A673 (cell line): Measurements from ENCODE around the gene EZR. TPM values are rescaled to one million over a fixed set of nuclear protein-coding genes. Genes with fewer than 3 reads are reported as not detected.

Experiments
- BruUV-seq: library from RNA; stranded (reverse); fragments of 400-500 nt; replicated peaks from 2 replicates; lab custom pipeline; 2021; lab: Mats Ljungman, UMichigan
- CTCF ChIA-PET: fragments of 300-600 bp; sonication (Branson Sonifier 250); formaldehyde crosslinking; loops from one replicate; lab custom pipeline; 2022; ENCODE audit warnings: antibody characterized with exemption; lab: Charles Lee
- POLR2A ChIA-PET: fragments of 300-600 bp; sonication (Branson Sonifier 250); formaldehyde crosslinking; loops from one replicate; lab custom pipeline; 2022; ENCODE audit warnings: antibody characterized with exemption; ENCODE audit not compliant: low non-redundant PET; lab: Charles Lee
- DNase-seq: peaks from one replicate; pipeline ENCODE4 v3.0.0-alpha.2; 2015; ENCODE audit warnings: low spot score
- H3K27ac ChIP-seq: fragments of 200-600 bp; sonication (generic); 2 replicates; pipeline ENCODE4 v1.5.1; 2016; ENCODE audit warnings: mixed run types, low read depth, mild to moderate bottlenecking, mixed read lengths, antibody characterized with exemption, low read length; ENCODE audit not compliant: poor library complexity, severe bottlenecking
- H3K27me3 ChIP-seq: fragments of 200-600 bp; sonication (generic); replicated peaks from 2 replicates; pipeline ENCODE4 v1.6.1; 2017; ENCODE audit warnings: mixed run types, low read depth, mild to moderate bottlenecking, mixed read lengths, antibody characterized with exemption, low read length; ENCODE audit not compliant: insufficient read depth, poor library complexity
- H3K36me3 ChIP-seq: fragments of 200-600 bp; sonication (generic); 2 replicates; pipeline ENCODE4 v1.6.1; 2016; ENCODE audit warnings: mixed run types, mild to moderate bottlenecking, mixed read lengths, antibody characterized with exemption, low read length; ENCODE audit not compliant: insufficient read depth, poor library complexity, severe bottlenecking
- H3K4me1 ChIP-seq: fragments of 200-600 bp; sonication (generic); 2 replicates; pipeline ENCODE4 v1.6.1; 2017; ENCODE audit warnings: mixed run types, mild to moderate bottlenecking, mixed read lengths, antibody characterized with exemption, low read length; ENCODE audit not compliant: insufficient read depth, poor library complexity, severe bottlenecking
- H3K4me3 ChIP-seq: fragments of 200-600 bp; sonication (generic); 2 replicates; pipeline ENCODE4 v1.5.1; 2016; ENCODE audit warnings: low read depth, mixed run types, mild to moderate bottlenecking, mixed read lengths, low read length; ENCODE audit not compliant: poor library complexity, severe bottlenecking
- H3K9me3 ChIP-seq: fragments of 200-600 bp; sonication (generic); 2 replicates; pipeline ENCODE4 v1.6.1; 2016; ENCODE audit warnings: mixed run types, low read depth, mild to moderate bottlenecking, mixed read lengths, antibody characterized with exemption, low read length; ENCODE audit not compliant: poor library complexity, severe bottlenecking
- EZH2 ChIP-seq: fragments of 200-600 bp; sonication (generic); IDR thresholded peaks from 2 replicates; pipeline ENCODE4 v1.6.1; 2017; ENCODE audit warnings: borderline replicate concordance, low read depth, mild to moderate bottlenecking, mixed read lengths, antibody characterized with exemption, low read length; ENCODE audit not compliant: poor library complexity, severe bottlenecking
- intact Hi-C: fragments of 100-400 bp; cut with micrococcal nuclease; formaldehyde crosslinking; loops from one replicate; pipeline ENCODE4 v1.10.0; 2022; ENCODE audit not compliant: unreplicated experiment
- total RNA-seq: library from RNA; stranded (reverse); gene quantifications from 2 replicates; pipeline ENCODE4 v1.2.3, GENCODE V29; 2021
- TF ChIP-seq, protein P1 (sequence below): fragments of 300-800, 200-600 bp; sonication (generic); conservative IDR thresholded peaks from 2 replicates; pipeline ENCODE4 v1.5.1; 2017; ENCODE audit warnings: low read depth, mild to moderate bottlenecking, antibody characterized with exemption, low read length, moderate library complexity, mixed read lengths

The EZR gene
- total RNA-seq, 1 experiment from 2014 or later, result 144 TPM

DNA sequence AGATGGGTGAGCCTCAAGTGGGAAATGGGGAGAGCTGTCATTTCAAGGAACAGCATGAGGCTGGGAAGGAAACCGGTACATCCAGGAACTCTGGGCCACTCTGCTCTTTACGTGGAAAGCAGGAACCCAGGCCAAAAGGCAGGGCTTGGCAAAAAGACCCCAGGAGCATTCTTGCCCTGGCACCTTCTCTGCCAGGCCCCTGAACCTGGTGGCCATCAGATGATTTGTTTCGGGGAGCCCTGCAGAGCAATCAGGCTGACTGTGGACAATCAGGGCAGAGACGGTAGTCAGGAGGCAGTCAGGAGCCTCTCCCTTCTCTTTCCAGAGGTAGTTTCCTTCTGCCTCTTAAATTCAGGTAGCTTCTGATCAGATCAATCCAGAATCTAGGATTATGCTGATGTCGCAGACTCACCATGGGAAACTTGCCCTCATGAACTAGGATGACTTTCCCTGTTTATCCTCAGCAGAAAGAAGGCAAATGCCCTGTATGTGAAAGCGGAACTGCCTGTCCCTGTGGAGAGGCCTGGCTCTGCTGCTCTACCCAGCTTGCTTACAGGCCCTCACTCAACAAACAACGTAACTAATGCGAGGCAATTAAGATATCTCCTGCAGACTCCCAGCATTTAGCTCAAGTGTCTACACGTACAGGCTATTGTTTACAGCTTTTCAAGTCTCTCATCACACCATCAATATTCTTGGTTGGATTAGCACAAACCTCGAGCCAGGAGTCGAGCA is 36.6 kb downstream of the EZR start:
- no peaks in the 10 kb centered on the region for H3K9me3 ChIP-seq
- H3K36me3 ChIP-seq, result peaks cover 81% of the 10 kb centered on the region
- no peak for DNase-seq
- intact Hi-C loops, result no loop called here
- ChIA-PET POLR2A (no interaction called here), CTCF (no interaction called here)
- H3K4me1 ChIP-seq, result no peaks in the 10 kb centered on the region
- BruUV-seq, result no TSS peak
- no peak overlapping the region for H3K27ac ChIP-seq
- TF ChIP-seq EZH2, result no peak
- TF ChIP-seq, protein P1, sequence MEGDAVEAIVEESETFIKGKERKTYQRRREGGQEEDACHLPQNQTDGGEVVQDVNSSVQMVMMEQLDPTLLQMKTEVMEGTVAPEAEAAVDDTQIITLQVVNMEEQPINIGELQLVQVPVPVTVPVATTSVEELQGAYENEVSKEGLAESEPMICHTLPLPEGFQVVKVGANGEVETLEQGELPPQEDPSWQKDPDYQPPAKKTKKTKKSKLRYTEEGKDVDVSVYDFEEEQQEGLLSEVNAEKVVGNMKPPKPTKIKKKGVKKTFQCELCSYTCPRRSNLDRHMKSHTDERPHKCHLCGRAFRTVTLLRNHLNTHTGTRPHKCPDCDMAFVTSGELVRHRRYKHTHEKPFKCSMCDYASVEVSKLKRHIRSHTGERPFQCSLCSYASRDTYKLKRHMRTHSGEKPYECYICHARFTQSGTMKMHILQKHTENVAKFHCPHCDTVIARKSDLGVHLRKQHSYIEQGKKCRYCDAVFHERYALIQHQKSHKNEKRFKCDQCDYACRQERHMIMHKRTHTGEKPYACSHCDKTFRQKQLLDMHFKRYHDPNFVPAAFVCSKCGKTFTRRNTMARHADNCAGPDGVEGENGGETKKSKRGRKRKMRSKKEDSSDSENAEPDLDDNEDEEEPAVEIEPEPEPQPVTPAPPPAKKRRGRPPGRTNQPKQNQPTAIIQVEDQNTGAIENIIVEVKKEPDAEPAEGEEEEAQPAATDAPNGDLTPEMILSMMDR, result no peak
- H3K4me3 ChIP-seq, result no peak overlapping the region
- H3K27me3 ChIP-seq, result no peaks in the 10 kb centered on the region

DNA sequence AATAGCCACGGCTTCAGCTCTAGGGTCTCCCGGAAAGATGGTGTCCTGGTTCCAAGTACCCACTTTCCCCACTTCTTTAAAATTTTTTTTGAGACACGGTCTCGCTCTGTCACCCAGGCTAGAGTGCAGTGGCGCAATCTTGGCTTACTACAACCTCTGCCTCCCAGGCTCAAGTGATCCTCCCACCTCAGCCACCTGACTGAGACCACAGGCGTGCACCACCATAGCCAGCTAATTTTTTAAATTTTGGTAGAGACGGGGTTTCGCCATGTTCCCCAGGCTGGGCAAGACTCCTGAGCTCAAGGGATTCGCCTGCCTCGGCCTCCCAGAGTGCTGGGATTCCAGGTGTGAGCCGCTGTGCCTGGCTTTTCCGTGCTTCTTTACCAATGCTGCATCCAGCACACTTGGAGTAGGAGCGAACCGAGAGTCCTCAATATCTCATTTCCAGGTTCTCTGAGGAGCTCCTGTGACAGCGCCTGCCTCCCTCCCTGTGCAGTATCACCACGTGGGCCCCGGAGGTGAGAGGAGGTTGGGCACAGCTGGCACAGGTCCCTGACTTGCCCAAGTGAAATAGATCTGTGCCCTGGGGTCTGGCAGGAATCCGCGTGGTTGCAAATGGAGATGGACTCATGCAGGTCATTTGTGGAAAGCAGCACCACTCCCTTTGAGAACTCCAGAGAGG is 37.3 kb downstream of the EZR start:
- Histone ChIP-seq H3K4me3 (no peak overlapping the region), H3K27me3 (no peaks in the 10 kb centered on the region), H3K9me3 (no peaks in the 10 kb centered on the region), H3K27ac (no peak overlapping the region), H3K4me1 (no peaks in the 10 kb centered on the region), H3K36me3 (peaks cover 78% of the 10 kb centered on the region)
- POLR2A ChIA-PET, result no interaction called here
- TF ChIP-seq EZH2, result no peak
- no peak for DNase-seq
- CTCF ChIA-PET, result no interaction called here
- intact Hi-C loops, result no loop called here
- no TSS peak for BruUV-seq

DNA sequence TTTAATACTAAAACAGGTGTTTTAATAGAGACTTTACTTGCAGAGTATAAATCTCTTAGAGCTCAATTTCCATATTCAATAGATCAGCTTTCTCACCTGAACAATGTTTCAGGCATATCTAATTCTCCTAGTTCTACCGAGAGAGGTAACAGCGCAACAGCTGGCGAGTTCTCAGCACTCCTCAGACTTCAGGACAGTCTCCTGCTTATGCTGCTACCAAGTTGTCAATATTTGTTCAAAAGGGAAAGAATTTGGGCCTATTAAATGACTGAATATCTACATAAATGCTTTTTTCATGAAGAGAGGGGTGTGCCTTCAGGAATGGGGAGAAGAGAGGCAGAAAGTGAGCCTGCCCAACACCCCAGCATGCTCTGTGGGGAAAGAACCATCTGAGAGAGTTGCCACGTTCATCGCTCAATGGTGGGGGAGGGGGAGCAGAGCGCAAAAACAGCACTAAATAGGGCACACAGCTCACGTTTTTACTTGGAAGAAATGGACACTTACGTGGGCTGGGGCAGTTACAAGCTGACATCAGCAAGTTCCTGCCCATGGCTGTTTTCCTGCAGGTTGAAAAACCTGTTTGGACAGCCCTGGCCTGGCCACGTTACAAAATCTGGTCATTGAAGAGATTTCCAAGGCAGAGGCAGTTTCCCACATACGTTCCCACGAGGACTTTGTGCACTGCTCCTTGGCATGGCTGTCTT is 38.0 kb downstream of the EZR start:
- CTCF ChIA-PET, result no interaction called here
- POLR2A ChIA-PET, result no interaction called here
- peaks cover 77% of the 10 kb centered on the region for H3K36me3 ChIP-seq
- no peak overlapping the region for H3K27ac ChIP-seq
- no peaks in the 10 kb centered on the region for H3K4me1 ChIP-seq
- H3K4me3 ChIP-seq, result no peak overlapping the region
- intact Hi-C loops, result no loop called here
- DNase-seq, result no peak
- BruUV-seq, result no TSS peak
- H3K27me3 ChIP-seq, result no peaks in the 10 kb centered on the region
- H3K9me3 ChIP-seq, result no peaks in the 10 kb centered on the region
- no peak for TF ChIP-seq EZH2
- TF ChIP-seq, protein P1, result no peak
